Testis (tissue), 2 donors: ENCODE results near the gene GABARAPL1.

Source experiments
- POLR2A ChIP-seq: fragments of 450-650 bp; IDR thresholded peaks from one replicate; pipeline ENCODE4 v1.6.1; 2017; ENCODE audit warnings: antibody characterized with exemption, mild to moderate bottlenecking, moderate library complexity
- TF ChIP-seq, protein P1 (sequence below), 3 experiments: fragments of 450-650 bp in 2 of 3; fragments of 200-600 bp in 1 of 3; sonication (generic) in 1 of 3; IDR thresholded peaks; one replicate each; pipeline ENCODE4 v1.5.1; 2016 to 2019; ENCODE audit warnings: antibody characterized with exemption in 3 of 3, mild to moderate bottlenecking in 2 of 3, moderate library complexity in 1 of 3

DNA sequence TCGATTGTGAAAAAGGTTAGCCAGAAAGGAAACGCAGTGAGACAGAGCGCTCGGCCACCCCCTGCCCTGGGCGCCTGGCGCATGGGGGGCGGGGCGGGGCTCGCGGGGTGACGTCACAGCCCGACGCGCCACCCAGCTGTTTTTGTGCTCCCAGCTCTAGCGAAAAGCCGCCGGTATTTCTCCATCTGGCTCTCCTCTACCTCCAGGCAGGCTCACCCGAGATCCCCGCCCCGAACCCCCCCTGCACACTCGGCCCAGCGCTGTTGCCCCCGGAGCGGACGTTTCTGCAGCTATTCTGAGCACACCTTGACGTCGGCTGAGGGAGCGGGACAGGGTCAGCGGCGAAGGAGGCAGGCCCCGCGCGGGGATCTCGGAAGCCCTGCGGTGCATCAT lies at the start of gene GABARAPL1:
- TF ChIP-seq, protein P1, sequence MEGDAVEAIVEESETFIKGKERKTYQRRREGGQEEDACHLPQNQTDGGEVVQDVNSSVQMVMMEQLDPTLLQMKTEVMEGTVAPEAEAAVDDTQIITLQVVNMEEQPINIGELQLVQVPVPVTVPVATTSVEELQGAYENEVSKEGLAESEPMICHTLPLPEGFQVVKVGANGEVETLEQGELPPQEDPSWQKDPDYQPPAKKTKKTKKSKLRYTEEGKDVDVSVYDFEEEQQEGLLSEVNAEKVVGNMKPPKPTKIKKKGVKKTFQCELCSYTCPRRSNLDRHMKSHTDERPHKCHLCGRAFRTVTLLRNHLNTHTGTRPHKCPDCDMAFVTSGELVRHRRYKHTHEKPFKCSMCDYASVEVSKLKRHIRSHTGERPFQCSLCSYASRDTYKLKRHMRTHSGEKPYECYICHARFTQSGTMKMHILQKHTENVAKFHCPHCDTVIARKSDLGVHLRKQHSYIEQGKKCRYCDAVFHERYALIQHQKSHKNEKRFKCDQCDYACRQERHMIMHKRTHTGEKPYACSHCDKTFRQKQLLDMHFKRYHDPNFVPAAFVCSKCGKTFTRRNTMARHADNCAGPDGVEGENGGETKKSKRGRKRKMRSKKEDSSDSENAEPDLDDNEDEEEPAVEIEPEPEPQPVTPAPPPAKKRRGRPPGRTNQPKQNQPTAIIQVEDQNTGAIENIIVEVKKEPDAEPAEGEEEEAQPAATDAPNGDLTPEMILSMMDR (IDR thresholded peaks at IDR 0.05): no peak
- TF ChIP-seq POLR2A: peak; percentile 53
